Stimulated activated CD4-positive, alpha-beta T cell treated with anti-CD3 and anti-CD28 coated beads, Interleukin-4, amount 100 ng/mL, for 1 hour (primary cell): ENCODE data around the gene ANXA4.
"Not testable (repeated sequence)": the region's sequence is repeated elsewhere in the genome, so short reads cannot be mapped to it uniquely, and the experiment has no call there.

Source experiments
- DNase-seq: peaks from one replicate; pipeline ENCODE4 v3.0.0-alpha.2; 2020

ANXA4 gene

GRCh38 chr2:69762025-69762424, 20.1 kb downstream of the ANXA4 start:
- no peak for DNase-seq

- DNase-seq, result no peak
Measured at GRCh38 chr2:69762513-69763494, 20.9 kb downstream of the ANXA4 start.

- not testable (repeated sequence) for DNase-seq
Measured at GRCh38 chr2:69763831-69764230, 21.9 kb downstream of the ANXA4 start.

GRCh38 chr2:69764286-69765095, 22.6 kb downstream of the ANXA4 start:
- DNase-seq, result no peak

- no peak for DNase-seq
Measured at GRCh38 chr2:69765096-69765380, 23.1 kb downstream of the ANXA4 start.

- DNase-seq, result no peak
Measured at GRCh38 chr2:69766014-69766413, 24.1 kb downstream of the ANXA4 start.

GRCh38 chr2:69767034-69767433, 25.1 kb downstream of the ANXA4 start:
- DNase-seq, result no peak

GRCh38 chr2:69768235-69768634, 26.3 kb downstream of the ANXA4 start:
- no peak for DNase-seq

GRCh38 chr2:69768789-69769188, 26.9 kb downstream of the ANXA4 start:
- no peak for DNase-seq

- no peak for DNase-seq
Measured at GRCh38 chr2:69769272-69769671, 27.3 kb downstream of the ANXA4 start.

- no peak for DNase-seq
Measured at GRCh38 chr2:69770193-69770702, 28.3 kb downstream of the ANXA4 start.

- DNase-seq, result no peak
Measured at GRCh38 chr2:69770747-69771146, 28.8 kb downstream of the ANXA4 start.

- no peak for DNase-seq
Measured at GRCh38 chr2:69771461-69771860, 29.5 kb downstream of the ANXA4 start.

- no peak for DNase-seq
Measured at GRCh38 chr2:69773206-69773605, 31.3 kb downstream of the ANXA4 start.

GRCh38 chr2:69774258-69774983, 32.5 kb downstream of the ANXA4 start:
- DNase-seq, result not testable (repeated sequence)

GRCh38 chr2:69774984-69775982, 33.3 kb downstream of the ANXA4 start:
- DNase-seq, result no peak

GRCh38 chr2:69776886-69777785, 35.2 kb downstream of the ANXA4 start:
- DNase-seq, result no peak

- DNase-seq, result no peak
Measured at GRCh38 chr2:69777786-69778105, 35.8 kb downstream of the ANXA4 start.

GRCh38 chr2:69779258-69780001, 37.5 kb downstream of the ANXA4 start:
- DNase-seq, result no peak

GRCh38 chr2:69780921-69781320, 39.0 kb downstream of the ANXA4 start:
- no peak for DNase-seq
